ACC112 (cell line): ENCODE results near the gene UBQLN3.

ENCODE experiments used
- H2AFZ ChIP-seq: fragments of 200-600 bp; sonication (generic); one replicate; pipeline ENCODE4 v1.6.0; 2017; ENCODE audit warnings: antibody characterized with exemption, low read length; ENCODE audit not compliant: unreplicated experiment
- H3K27ac ChIP-seq: fragments of 200-600 bp; sonication (generic); 2 replicates; pipeline ENCODE4 v1.5.1; 2014; ENCODE audit warnings: low read depth, mild to moderate bottlenecking, antibody characterized with exemption, low read length, moderate library complexity
- H3K27me3 ChIP-seq: fragments of 200-600 bp; sonication (generic); 2 replicates; pipeline ENCODE4 v1.6.1; 2014; ENCODE audit warnings: mild to moderate bottlenecking, antibody characterized with exemption, low read length, moderate library complexity, mixed read lengths; ENCODE audit not compliant: insufficient read depth
- H3K36me3 ChIP-seq: fragments of 200-600 bp; sonication (generic); 2 replicates; pipeline ENCODE4 v1.6.1; 2016; ENCODE audit warnings: mild to moderate bottlenecking, antibody characterized with exemption, low read length, moderate library complexity, mixed read lengths; ENCODE audit not compliant: insufficient read depth
- H3K4me1 ChIP-seq: fragments of 200-600 bp; sonication (generic); one replicate; pipeline ENCODE4 v1.6.1; 2016; ENCODE audit warnings: low read length, mixed read lengths; ENCODE audit not compliant: insufficient read depth, unreplicated experiment, control insufficient read depth
- H3K4me3 ChIP-seq: fragments of 200-600 bp; sonication (generic); 2 replicates; pipeline ENCODE4 v1.5.1; 2014; ENCODE audit warnings: mild to moderate bottlenecking, low read depth, low read length
- H3K79me2 ChIP-seq: fragments of 200-600 bp; sonication (generic); one replicate; pipeline ENCODE4 v1.6.0; 2016; ENCODE audit warnings: low read length; ENCODE audit not compliant: control insufficient read depth, unreplicated experiment, insufficient read depth

UBQLN3 gene

DNA sequence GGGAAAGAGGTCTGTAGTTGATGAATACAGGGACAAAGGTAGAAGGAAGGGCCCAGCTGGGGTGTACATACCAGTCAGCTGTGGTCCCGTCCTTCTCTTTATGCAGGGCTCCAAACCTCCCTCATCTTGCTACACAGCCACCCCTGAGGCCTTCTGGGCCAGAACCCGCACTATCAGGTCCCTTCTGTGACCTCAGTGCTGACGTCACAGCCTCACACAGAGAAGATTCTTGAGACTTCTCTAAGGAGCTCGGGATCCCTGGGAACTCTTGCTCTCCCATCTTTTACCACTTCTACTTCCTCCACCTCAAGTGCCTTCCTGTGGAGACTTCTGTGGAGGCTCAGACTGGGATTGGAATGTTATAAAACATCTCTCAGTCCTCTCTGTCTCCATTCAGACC is at the start of gene UBQLN3:
Gene UBQLN3, minus strand, starts transcription at position 155 of the 400 bp plus-strand sequence. CDS start 399 bp downstream, outside the sequence.
- H2AFZ ChIP-seq, result no peak within 1 kb of the TSS
- H3K4me1 ChIP-seq, result no peaks in the 10 kb centered on the region
- H3K27me3 ChIP-seq, result peaks cover 63% of the 10 kb centered on the region
- H3K27ac ChIP-seq, result no peak within 1 kb of the TSS
- no peak within 1 kb of the TSS for H3K4me3 ChIP-seq
- no peaks in the 10 kb centered on the region for H3K36me3 ChIP-seq
- H3K79me2 ChIP-seq, result no peaks in the 10 kb centered on the region

DNA sequence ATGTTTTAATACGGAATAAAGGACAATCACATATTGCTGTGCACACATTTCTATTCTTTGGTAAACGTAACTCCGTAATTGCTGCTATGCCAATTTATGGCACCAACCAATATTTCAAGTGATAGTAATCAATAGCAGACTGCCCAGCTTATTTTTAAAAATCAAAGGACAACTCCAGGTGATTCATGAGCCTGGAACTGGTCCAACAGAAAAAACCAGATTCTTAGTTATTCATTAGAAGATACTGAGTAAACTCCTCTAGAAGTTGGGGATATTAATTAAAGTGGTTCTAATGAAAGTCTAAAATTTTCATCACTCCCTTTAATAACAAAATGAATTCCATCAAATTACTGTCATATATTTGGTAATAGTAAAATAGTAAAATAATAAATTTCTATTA is 48.0 kb upstream of the UBQLN3 start:
- Histone ChIP-seq H3K27ac (no peak overlapping the region), H3K4me3 (no peak overlapping the region), H3K36me3 (no peaks in the 10 kb centered on the region), H3K4me1 (no peaks in the 10 kb centered on the region), H3K27me3 (no peaks in the 10 kb centered on the region), H3K79me2 (no peaks in the 10 kb centered on the region), H2AFZ (no peak overlapping the region)

DNA sequence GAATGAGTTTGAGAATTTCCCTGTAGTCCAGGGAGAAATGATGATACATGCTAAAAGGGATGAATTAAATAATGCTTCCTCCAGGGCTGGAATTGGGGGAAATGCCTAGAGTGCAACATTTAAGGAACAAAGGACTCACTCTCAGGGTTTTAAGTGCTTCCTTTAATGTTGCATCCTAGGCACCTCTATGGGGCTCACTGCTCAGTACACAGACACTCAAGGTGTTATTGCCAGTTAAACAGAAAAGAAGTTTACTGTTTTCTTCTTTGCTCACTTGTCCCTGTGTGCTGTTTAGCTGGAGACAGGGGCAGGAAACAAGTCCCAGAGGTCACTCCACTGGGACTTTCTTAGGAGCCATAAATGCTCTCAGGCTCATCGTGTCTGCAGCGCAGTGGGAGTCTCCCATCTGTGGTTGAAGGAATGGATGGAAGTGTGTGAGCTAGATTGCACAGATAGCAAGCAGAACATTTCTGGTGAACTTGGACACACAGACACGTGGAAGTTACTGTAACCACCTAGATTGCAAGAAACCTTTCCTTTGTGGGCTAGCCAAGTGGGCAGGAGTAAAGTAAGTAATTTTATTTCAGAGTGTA is 46.9 kb upstream of the UBQLN3 start:
- Histone ChIP-seq H3K4me3 (no peak overlapping the region), H3K27me3 (no peaks in the 10 kb centered on the region), H3K36me3 (no peaks in the 10 kb centered on the region), H3K79me2 (no peaks in the 10 kb centered on the region), H3K4me1 (no peaks in the 10 kb centered on the region), H3K27ac (no peak overlapping the region), H2AFZ (no peak overlapping the region)

DNA sequence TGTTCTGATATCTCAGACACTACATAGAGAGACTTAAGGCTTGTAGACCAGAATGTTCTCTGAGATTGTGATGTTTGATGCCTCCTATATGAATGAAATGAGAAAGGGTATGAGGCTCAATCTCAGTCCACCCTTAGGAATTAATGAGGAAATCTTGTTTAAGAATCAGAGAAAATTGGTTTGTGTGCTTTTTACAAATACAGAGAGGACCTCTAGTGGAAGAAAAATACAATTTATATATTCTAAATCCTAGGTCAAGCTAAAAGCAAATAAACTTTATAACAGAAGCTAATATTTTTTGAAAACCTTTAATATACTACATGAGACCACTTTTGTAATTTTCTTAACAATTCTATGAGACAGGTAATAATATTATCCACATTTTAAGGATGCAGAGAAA is 43.6 kb upstream of the UBQLN3 start:
- H3K4me1 ChIP-seq, result peaks cover 14% of the 10 kb centered on the region
- H3K27me3 ChIP-seq, result no peaks in the 10 kb centered on the region
- no peak overlapping the region for H2AFZ ChIP-seq

DNA sequence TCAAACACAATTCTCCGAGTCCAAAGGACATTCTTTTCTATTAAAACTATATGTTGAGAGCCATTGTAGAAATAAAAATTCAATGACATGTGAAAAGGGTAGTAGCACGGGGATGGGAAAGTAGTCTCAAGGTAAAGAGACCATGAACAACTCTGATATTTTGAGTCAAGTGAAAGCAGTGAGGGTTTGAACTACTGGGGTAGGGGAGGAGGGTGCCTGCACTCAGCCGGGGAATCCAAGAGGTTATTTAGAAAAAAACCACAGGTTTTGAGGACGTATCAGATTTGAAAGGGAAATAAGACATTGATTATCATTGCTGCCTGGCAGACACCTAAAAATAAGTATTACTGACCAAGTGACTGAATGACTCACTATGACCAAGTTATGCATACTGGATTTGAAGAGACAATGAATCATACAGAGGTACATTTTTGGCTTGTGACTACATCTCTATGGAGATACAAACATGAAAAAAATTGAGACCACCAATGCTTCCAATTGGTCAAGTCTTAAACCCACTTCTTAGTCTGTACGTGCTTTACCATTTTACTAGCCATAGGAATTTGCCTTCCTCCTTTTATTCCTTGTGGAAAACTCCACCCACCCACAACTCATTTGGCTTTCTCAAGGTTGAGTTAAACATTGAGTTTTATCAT is 40.8 kb upstream of the UBQLN3 start:
- peaks cover 14% of the 10 kb centered on the region for H3K4me1 ChIP-seq
- H3K4me3 ChIP-seq, result no peak overlapping the region
- no peaks in the 10 kb centered on the region for H3K27me3 ChIP-seq
- no peak overlapping the region for H2AFZ ChIP-seq
- H3K27ac ChIP-seq, result peak overlapping the region; percentile 55
- no peaks in the 10 kb centered on the region for H3K36me3 ChIP-seq
- no peaks in the 10 kb centered on the region for H3K79me2 ChIP-seq

More for the DNA sequence above, 43.6 kb upstream of the UBQLN3 start:
- Histone ChIP-seq H3K27ac (no peak overlapping the region), H3K4me3 (no peak overlapping the region), H3K79me2 (no peaks in the 10 kb centered on the region), H3K36me3 (no peaks in the 10 kb centered on the region)

DNA sequence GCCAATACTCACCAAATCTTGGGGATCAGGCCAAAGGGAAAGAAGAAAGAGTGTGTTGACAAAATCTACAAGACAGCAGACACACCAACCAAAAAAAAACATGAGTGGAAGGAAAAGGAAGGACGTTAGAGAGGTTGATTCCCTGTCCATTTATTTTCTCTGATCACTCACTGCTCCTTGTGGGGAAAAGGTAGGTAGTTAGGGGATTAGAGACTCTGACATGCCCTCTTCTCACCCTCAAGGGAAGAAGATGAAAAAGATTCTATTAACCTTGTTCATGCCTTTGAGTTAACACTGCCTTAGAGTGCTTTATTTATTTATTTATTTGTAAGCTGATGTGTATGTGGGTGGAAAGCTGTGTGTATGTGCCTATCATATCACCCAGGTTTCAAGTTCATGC is 38.7 kb upstream of the UBQLN3 start, which contains the start of gene OR52H1:
Gene OR52H1, minus strand, starts transcription at position 101 of the 400 bp plus-strand sequence. CDS start 3,035 bp downstream, outside the sequence.
- no peaks in the 10 kb centered on the region for H3K27me3 ChIP-seq
- H3K4me3 ChIP-seq, result no peak within 1 kb of the TSS
- no peaks in the 10 kb centered on the region for H3K79me2 ChIP-seq
- H3K4me1 ChIP-seq, result peaks cover 14% of the 10 kb centered on the region
- no peak within 1 kb of the TSS for H2AFZ ChIP-seq
- H3K36me3 ChIP-seq, result no peaks in the 10 kb centered on the region
- no peak within 1 kb of the TSS for H3K27ac ChIP-seq

DNA sequence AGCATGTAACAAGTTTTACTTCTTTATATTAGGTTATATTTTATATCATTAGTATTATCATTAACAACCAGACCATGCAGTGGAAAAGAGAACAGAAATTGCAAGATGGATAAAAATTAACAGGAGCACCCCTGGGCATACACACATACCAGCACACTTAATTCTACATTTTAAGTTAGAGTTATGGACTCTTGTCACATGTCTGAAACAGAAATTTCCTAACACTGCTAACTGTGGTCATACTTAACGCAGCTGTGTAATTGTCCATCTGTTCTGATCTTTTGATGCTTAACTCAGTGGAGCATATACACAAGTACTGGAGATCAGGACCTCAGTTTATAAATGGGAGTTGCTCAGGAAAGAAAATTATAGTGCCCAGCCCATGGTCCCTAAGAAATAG is 38.2 kb upstream of the UBQLN3 start:
- no peaks in the 10 kb centered on the region for H3K36me3 ChIP-seq
- H3K27me3 ChIP-seq, result no peaks in the 10 kb centered on the region
- peaks cover 14% of the 10 kb centered on the region for H3K4me1 ChIP-seq
- no peak overlapping the region for H3K27ac ChIP-seq
- H3K79me2 ChIP-seq, result no peaks in the 10 kb centered on the region
- H3K4me3 ChIP-seq, result no peak overlapping the region
- no peak overlapping the region for H2AFZ ChIP-seq

DNA sequence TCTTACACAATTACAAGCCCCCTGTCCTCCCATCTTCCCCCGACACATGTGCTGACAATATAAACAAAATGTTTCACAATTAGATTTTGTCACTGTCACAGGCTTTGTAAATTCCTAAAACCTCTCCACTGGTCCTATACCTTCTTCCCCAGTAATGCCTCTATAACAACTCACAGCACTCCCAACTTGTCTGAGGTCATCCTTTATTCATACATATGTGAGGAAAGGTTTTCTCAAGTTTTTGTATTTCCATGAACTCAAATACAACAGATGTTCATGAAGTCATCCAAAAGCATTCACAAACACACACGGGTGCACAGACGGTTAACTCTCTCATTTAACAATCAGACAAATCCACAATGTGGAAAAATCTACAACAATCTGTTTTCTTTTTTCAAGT is 36.7 kb upstream of the UBQLN3 start:
- Histone ChIP-seq H3K4me3 (no peak overlapping the region), H3K36me3 (no peaks in the 10 kb centered on the region), H3K27ac (no peak overlapping the region), H3K27me3 (no peaks in the 10 kb centered on the region), H2AFZ (no peak overlapping the region), H3K79me2 (no peaks in the 10 kb centered on the region), H3K4me1 (peaks cover 14% of the 10 kb centered on the region)

DNA sequence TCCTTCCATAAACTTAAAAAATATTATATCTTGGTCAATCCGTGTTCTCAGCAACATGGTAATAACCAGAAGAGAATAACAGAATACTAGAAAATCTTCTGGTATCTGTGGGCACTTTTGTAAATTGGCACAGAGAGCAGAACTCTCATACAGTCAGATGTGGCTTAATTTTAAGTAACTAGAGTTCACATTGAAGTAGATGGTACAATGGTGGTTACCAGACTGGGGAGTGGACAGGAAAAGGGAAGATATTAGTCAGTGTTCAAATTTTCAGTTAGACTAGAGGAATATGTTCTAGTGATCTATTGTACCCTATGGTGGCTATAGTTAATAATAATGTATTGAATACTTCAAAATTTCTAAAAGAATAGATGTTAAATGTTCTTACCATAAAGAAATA is 31.7 kb upstream of the UBQLN3 start:
- H3K36me3 ChIP-seq, result no peaks in the 10 kb centered on the region
- no peak overlapping the region for H3K4me3 ChIP-seq
- no peaks in the 10 kb centered on the region for H3K79me2 ChIP-seq
- no peak overlapping the region for H3K27ac ChIP-seq
- no peaks in the 10 kb centered on the region for H3K27me3 ChIP-seq
- H3K4me1 ChIP-seq, result no peaks in the 10 kb centered on the region
- H2AFZ ChIP-seq, result no peak overlapping the region

DNA sequence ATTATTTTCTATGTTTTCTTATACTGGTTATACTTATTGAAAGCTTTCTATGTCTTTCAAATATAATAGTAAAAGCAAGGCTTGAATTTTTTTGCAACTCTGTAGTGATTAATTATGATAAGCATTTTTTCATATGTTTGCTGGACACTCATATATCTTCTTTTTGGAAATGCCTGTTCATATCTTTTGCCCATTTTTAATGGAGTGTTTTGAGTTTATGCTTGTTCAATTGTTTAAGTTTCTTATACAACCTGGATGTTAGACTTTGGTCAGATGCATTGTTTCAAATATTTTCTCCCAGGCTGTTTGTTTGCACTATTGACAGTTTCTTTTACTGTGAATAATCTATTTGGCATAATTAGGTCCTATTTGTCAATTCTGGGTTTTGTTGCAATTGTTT is 26.7 kb upstream of the UBQLN3 start:
- Histone ChIP-seq H3K79me2 (no peaks in the 10 kb centered on the region), H3K4me1 (no peaks in the 10 kb centered on the region), H3K27ac (no peak overlapping the region), H2AFZ (no peak overlapping the region), H3K36me3 (no peaks in the 10 kb centered on the region), H3K4me3 (no peak overlapping the region), H3K27me3 (peaks cover 7% of the 10 kb centered on the region; the same call in 1 of the 2 replicates)

DNA sequence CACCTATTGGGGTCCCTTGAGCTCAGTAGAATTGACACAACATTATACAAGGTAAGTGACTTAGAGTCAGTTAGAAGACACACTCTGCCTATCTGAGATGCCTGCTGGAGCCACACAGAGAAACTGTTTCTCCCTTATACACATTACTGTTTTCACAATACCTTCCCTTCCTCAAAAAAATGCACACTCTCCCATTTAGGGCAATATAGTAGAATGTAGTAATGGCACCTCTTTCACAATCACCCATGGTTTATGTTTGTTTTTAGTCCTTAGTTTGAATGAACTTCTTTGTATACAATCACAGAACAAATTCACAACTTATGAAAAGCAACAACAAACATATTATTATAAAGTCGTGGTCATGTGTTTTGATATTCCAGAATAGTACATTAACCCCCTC is 24.3 kb upstream of the UBQLN3 start:
- H2AFZ ChIP-seq, result no peak overlapping the region

More for the DNA sequence above, 24.3 kb upstream of the UBQLN3 start:
- Histone ChIP-seq H3K36me3 (no peaks in the 10 kb centered on the region), H3K27me3 (peaks cover 10% of the 10 kb centered on the region; the same call in 1 of the 2 replicates), H3K4me3 (no peak overlapping the region), H3K4me1 (no peaks in the 10 kb centered on the region), H3K79me2 (no peaks in the 10 kb centered on the region), H3K27ac (no peak overlapping the region)
